Caco-2 (cell line): ENCODE results near the gene TXNRD1. TPM values are rescaled to one million over a fixed set of nuclear protein-coding genes. Genes with fewer than 3 reads are reported as not detected.

Experiments
- BruUV-seq: library from RNA; stranded (reverse); fragments of 400-500 nt; replicated peaks from 2 replicates; lab custom pipeline; 2021; lab: Mats Ljungman, UMichigan
- CTCF ChIA-PET: fragments of 300-600 bp; sonication (Branson Sonifier 250); formaldehyde crosslinking; loops from one replicate; lab custom pipeline; 2022; ENCODE audit warnings: antibody characterized with exemption; lab: Charles Lee
- POLR2A ChIA-PET: fragments of 300-600 bp; sonication (Branson Sonifier 250); formaldehyde crosslinking; loops from one replicate; lab custom pipeline; 2022; ENCODE audit warnings: antibody characterized with exemption; lab: Charles Lee
- DNase-seq, 2 experiments: peaks; one replicate each; pipeline versions ENCODE4 v3.0.0 to v3.0.0-alpha.2; 2020 to 2022
- H3K27me3 ChIP-seq: replicated peaks from 2 replicates; pipeline ENCODE4 v1.6.0; 2011; ENCODE audit warnings: low read length; ENCODE audit not compliant: control insufficient read depth, insufficient read depth
- H3K36me3 ChIP-seq: 2 replicates; pipeline ENCODE4 v1.5.1; 2011; ENCODE audit warnings: low read length; ENCODE audit not compliant: control insufficient read depth, insufficient read depth
- H3K4me1 ChIP-seq: fragments of 250-450 bp; sonication (Bioruptor Pico); 2 replicates; pipeline ENCODE4 v1.5.1; 2020; ENCODE audit warnings: mild to moderate bottlenecking
- H3K4me3 ChIP-seq: 2 replicates; pipeline ENCODE4 v1.5.1; 2011; ENCODE audit warnings: low read depth, mild to moderate bottlenecking, control low read depth, low read length
- H3K9me3 ChIP-seq: fragments of 250-450 bp; sonication (Bioruptor Pico); 2 replicates; pipeline ENCODE4 v1.5.1; 2020; ENCODE audit warnings: mild to moderate bottlenecking, moderate library complexity
- H3K27ac Mint-ChIP-seq: one replicate; pipeline ENCODE4 v1.8.0; 2022; ENCODE audit warnings: mixed read lengths; ENCODE audit not compliant: unreplicated experiment
- H3K27me3 Mint-ChIP-seq: one replicate; pipeline ENCODE4 v1.8.0; 2022; ENCODE audit warnings: mixed read lengths; ENCODE audit not compliant: insufficient read depth, unreplicated experiment
- H3K36me3 Mint-ChIP-seq: one replicate; pipeline ENCODE4 v1.8.0; 2022; ENCODE audit warnings: mild to moderate bottlenecking, mixed read lengths; ENCODE audit not compliant: insufficient read depth, unreplicated experiment
- H3K4me1 Mint-ChIP-seq: one replicate; pipeline ENCODE4 v1.8.0; 2022; ENCODE audit warnings: low read depth, mixed read lengths; ENCODE audit not compliant: unreplicated experiment
- H3K4me3 Mint-ChIP-seq: one replicate; pipeline ENCODE4 v1.8.0; 2022; ENCODE audit warnings: mild to moderate bottlenecking, moderate library complexity, mixed read lengths; ENCODE audit not compliant: unreplicated experiment
- H3K9me3 Mint-ChIP-seq: one replicate; pipeline ENCODE4 v1.8.0; 2022; ENCODE audit warnings: mixed read lengths; ENCODE audit not compliant: unreplicated experiment
- CTCF ChIP-seq, 2 experiments: fragments of 200-600 bp in 1 of 2; IDR thresholded peaks; 1 replicate in 1 of 2; 2 replicates in 1 of 2; pipeline versions ENCODE4 v1.5.1 to v1.8.0; 2011 to 2022; ENCODE audit warnings: antibody characterized with exemption in 1 of 2, control low read depth in 1 of 2, inconsistent platforms in 1 of 2, low read depth in 1 of 2, low read length in 1 of 2, mild to moderate bottlenecking in 1 of 2, moderate library complexity in 1 of 2; ENCODE audit not compliant: insufficient read depth in 1 of 2, severe bottlenecking in 1 of 2, unreplicated experiment in 1 of 2
- intact Hi-C: fragments of 100-400 bp; cut with micrococcal nuclease; formaldehyde crosslinking; loops from one replicate; pipeline ENCODE4 v1.10.0; 2022; ENCODE audit not compliant: unreplicated experiment
- total RNA-seq: library from RNA; stranded (reverse); gene quantifications from 2 replicates; pipeline ENCODE4 v1.2.3, GENCODE V29; 2022

Gene TXNRD1
- total RNA-seq, 1 experiment from 2014 or later, result 115 TPM

- ChIA-PET POLR2A (no interaction called here), CTCF (no interaction called here)
- no peak for TF ChIP-seq CTCF (IDR thresholded peaks at IDR 0.05; ENCODE audit: insufficient read depth in 1 of 2, low read depth in 1 of 2, low read length in 1 of 2, severe bottlenecking in 1 of 2, unreplicated experiment in 1 of 2)
- Mint-ChIP-seq H3K27ac (no peak overlapping the region), H3K9me3 (no peaks in the 10 kb centered on the region), H3K27me3 (no peaks in the 10 kb centered on the region), H3K4me1 (no peaks in the 10 kb centered on the region), H3K36me3 (peaks cover 80% of the 10 kb centered on the region), H3K4me3 (no peak overlapping the region)
- H3K27me3 ChIP-seq, result no peaks in the 10 kb centered on the region
- intact Hi-C loops, result no loop called here
- DNase-seq, result no peak
- H3K4me3 ChIP-seq, result no peak overlapping the region
- BruUV-seq, result no TSS peak
- no peaks in the 10 kb centered on the region for H3K9me3 ChIP-seq
- H3K4me1 ChIP-seq, result peaks cover 9% of the 10 kb centered on the region; the same call in 1 of the 2 replicates
- peaks cover 3% of the 10 kb centered on the region; the same call in 1 of the 2 replicates for H3K36me3 ChIP-seq
These were observed 98.1 kb downstream of the TXNRD1 start for GRCh38 chr12:104313568-104314241.

- no peak for DNase-seq
- no peak overlapping the region for H3K27ac Mint-ChIP-seq
- no peak overlapping the region for H3K4me3 Mint-ChIP-seq
- no peaks in the 10 kb centered on the region for H3K9me3 Mint-ChIP-seq
- Histone ChIP-seq H3K36me3 (peaks cover 3% of the 10 kb centered on the region; the same call in 1 of the 2 replicates), H3K27me3 (no peaks in the 10 kb centered on the region), H3K4me3 (no peak overlapping the region), H3K9me3 (no peaks in the 10 kb centered on the region), H3K4me1 (peaks cover 9% of the 10 kb centered on the region; the same call in 1 of the 2 replicates)
- H3K4me1 Mint-ChIP-seq, result no peaks in the 10 kb centered on the region
- intact Hi-C loops, result no loop called here
- ChIA-PET CTCF (no interaction called here), POLR2A (no interaction called here)
- no TSS peak for BruUV-seq
- no peak for TF ChIP-seq CTCF (IDR thresholded peaks at IDR 0.05; ENCODE audit: insufficient read depth in 1 of 2, low read depth in 1 of 2, low read length in 1 of 2, severe bottlenecking in 1 of 2, unreplicated experiment in 1 of 2)
- H3K27me3 Mint-ChIP-seq, result no peaks in the 10 kb centered on the region
- H3K36me3 Mint-ChIP-seq, result peaks cover 84% of the 10 kb centered on the region
These were observed 98.6 kb downstream of the TXNRD1 start for GRCh38 chr12:104314242-104314614.

GRCh38 chr12:104315326-104316224 lies 100.0 kb downstream of the TXNRD1 start:
- no peaks in the 10 kb centered on the region for H3K27me3 ChIP-seq
- no peak for TF ChIP-seq CTCF (IDR thresholded peaks at IDR 0.05; ENCODE audit: insufficient read depth in 1 of 2, low read depth in 1 of 2, low read length in 1 of 2, severe bottlenecking in 1 of 2, unreplicated experiment in 1 of 2)
- H3K9me3 Mint-ChIP-seq, result no peaks in the 10 kb centered on the region
- intact Hi-C loops, result no loop called here
- H3K36me3 ChIP-seq, result peaks cover 4% of the 10 kb centered on the region; the same call in 1 of the 2 replicates
- H3K9me3 ChIP-seq, result no peaks in the 10 kb centered on the region
- CTCF ChIA-PET, result no interaction called here
- DNase-seq, result no peak
- H3K4me3 ChIP-seq, result no peak overlapping the region
- H3K27me3 Mint-ChIP-seq, result no peaks in the 10 kb centered on the region
- H3K4me1 Mint-ChIP-seq, result no peaks in the 10 kb centered on the region
- peaks cover 6% of the 10 kb centered on the region; the same call in 1 of the 2 replicates for H3K4me1 ChIP-seq
- H3K36me3 Mint-ChIP-seq, result peaks cover 78% of the 10 kb centered on the region
- POLR2A ChIA-PET, result no interaction called here
- H3K4me3 Mint-ChIP-seq, result no peak overlapping the region
- H3K27ac Mint-ChIP-seq, result no peak overlapping the region
- BruUV-seq, result no TSS peak
